ES-I3 (cell line): Measurements from ENCODE around the gene EEF2K.
"Not testable (repeated sequence)": the region's sequence is repeated elsewhere in the genome, so short reads cannot be mapped to it uniquely, and the experiment has no call there.

Experiments
- H3K36me3 ChIP-seq: 2 replicates; pipeline ENCODE4 v1.6.1; 2013; ENCODE audit warnings: mild to moderate bottlenecking, low read length, control low read depth, moderate library complexity; ENCODE audit not compliant: insufficient read depth
- H3K4me1 ChIP-seq: 2 replicates; pipeline ENCODE4 v1.6.1; 2013; ENCODE audit warnings: mild to moderate bottlenecking, control low read depth, low read length; ENCODE audit not compliant: insufficient read depth
- H3K9ac ChIP-seq: 2 replicates; pipeline ENCODE4 v1.6.1; 2013; ENCODE audit warnings: low read depth, mild to moderate bottlenecking, low read length, moderate library complexity
- H3K9me3 ChIP-seq: 2 replicates; pipeline ENCODE4 v1.6.1; 2013; ENCODE audit warnings: mild to moderate bottlenecking, low read length, moderate library complexity; ENCODE audit not compliant: control insufficient read depth, insufficient read depth

The EEF2K gene

DNA sequence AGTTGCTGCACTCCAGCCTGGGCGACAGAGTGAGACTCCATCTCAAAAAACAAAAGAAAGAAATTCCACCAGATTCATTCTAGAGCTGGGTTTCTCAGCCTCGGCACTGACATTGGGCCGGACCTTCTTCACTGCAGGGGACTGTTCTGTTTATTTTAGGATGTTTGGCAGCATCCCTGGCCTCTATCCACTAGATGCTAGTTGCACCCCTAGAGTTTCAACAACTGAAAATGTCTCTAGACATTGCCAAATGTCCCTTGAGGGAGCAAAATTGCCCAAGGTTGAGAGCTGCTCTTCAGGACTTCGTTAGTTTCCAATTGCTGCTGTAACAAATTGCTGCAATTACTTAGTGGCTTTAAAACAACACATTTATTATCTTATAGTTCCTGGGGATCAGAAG lies 7.2 kb downstream of the EEF2K start:
- Histone ChIP-seq H3K9me3 (no peaks in the 10 kb centered on the region), H3K4me1 (no peaks in the 10 kb centered on the region), H3K36me3 (no peaks in the 10 kb centered on the region), H3K9ac (no peak overlapping the region)

DNA sequence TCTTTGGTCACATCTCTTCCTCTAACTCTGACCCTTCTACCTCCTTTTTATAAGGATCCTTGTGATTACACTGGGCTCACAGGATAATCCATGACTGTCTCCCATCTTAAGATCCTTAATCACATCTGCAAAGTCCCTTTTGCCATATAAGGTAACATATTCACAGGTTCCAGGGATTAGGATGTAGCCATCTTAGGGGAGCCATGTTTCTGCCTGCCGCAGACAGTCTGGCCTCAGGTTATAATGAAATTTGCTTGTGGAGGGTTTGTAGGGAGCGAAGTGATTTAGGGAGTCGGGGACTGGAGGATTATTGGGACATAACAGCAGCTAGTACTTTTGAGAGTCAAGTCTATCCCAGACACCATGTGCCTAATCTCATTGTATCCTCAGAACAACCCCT lies 7.7 kb downstream of the EEF2K start:
- Histone ChIP-seq H3K4me1 (no peaks in the 10 kb centered on the region), H3K9me3 (no peaks in the 10 kb centered on the region), H3K9ac (no peak overlapping the region), H3K36me3 (no peaks in the 10 kb centered on the region)

GRCh38 chr16:22214402-22214801 lies 8.3 kb downstream of the EEF2K start:
- Histone ChIP-seq H3K4me1 (no peaks in the 10 kb centered on the region), H3K9me3 (no peaks in the 10 kb centered on the region), H3K9ac (no peak overlapping the region), H3K36me3 (no peaks in the 10 kb centered on the region)

DNA sequence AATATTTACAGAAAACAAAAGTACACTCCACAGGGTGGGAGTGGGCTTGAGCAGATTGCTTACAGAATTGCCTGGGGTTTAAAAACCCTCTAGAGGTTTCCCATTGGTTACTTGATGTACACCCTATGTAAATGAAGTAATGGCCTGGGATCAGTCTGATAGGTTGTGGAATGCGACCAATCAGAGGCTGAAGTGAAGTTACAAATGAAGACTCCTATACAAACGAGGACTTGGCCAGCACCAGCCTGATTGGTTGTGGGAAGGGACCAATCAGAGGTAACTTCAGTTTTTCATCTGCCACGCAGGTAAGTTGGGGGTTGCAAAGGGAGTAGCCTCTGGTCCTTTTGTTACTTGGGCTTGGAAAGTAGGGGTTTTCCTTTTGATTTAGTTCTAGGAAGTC lies 8.8 kb downstream of the EEF2K start:
- no peaks in the 10 kb centered on the region for H3K9me3 ChIP-seq
- no peak overlapping the region for H3K9ac ChIP-seq
- no peaks in the 10 kb centered on the region for H3K36me3 ChIP-seq
- no peaks in the 10 kb centered on the region for H3K4me1 ChIP-seq

DNA sequence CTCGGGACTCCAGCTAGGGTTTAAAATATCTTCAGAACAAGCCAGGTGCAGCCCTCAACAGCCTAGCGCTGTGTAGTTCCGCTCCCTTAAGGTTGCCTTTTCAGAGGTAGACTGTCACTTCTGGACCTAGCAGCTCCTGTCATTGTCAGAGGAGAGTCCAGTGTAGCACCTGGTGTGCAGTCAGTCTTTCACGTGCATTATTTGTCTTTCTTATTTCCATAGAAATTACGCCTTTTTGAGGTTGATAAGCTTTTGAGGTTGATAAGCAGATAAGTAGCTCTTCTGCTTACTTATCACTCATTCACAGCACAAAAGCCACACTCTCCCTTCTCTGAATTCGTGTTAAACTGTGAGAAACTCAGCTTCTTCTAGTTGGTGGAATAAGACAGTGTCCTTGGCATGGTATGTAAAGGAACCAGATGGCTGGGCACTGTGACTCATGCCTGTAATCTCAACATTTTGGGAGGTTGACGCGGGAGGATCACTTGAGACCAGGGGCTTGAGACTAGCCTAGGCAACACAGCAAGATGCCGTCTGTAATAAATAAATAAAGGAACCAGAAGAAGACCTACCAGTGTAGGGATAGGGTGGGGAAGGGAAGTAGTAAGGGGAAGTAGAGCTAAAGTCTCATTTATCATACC lies 10.2 kb downstream of the EEF2K start:
- Histone ChIP-seq H3K4me1 (no peaks in the 10 kb centered on the region), H3K36me3 (no peaks in the 10 kb centered on the region), H3K9me3 (no peaks in the 10 kb centered on the region), H3K9ac (no peak overlapping the region)

DNA sequence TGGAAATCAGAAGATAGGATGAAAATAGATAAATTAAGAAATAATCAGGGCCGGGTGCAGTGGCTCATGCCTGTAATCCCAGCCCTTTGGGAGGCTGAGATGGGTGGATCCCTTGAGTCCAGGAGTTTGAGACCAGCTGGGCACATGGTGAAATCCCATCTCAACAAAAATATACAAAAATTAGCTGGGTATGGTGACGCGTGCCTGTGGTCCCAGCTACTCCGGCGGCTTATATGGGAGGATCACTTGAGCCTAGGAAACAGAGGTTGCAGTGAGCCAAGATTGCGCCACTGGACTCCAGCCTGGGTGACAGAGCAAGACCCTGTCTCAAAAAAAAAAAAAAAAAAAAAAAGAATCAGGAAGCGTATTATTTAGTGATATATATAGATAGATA lies 10.8 kb downstream of the EEF2K start:
- not testable (repeated sequence) for H3K36me3 ChIP-seq, H3K4me1 ChIP-seq, H3K9ac ChIP-seq, H3K9me3 ChIP-seq

DNA sequence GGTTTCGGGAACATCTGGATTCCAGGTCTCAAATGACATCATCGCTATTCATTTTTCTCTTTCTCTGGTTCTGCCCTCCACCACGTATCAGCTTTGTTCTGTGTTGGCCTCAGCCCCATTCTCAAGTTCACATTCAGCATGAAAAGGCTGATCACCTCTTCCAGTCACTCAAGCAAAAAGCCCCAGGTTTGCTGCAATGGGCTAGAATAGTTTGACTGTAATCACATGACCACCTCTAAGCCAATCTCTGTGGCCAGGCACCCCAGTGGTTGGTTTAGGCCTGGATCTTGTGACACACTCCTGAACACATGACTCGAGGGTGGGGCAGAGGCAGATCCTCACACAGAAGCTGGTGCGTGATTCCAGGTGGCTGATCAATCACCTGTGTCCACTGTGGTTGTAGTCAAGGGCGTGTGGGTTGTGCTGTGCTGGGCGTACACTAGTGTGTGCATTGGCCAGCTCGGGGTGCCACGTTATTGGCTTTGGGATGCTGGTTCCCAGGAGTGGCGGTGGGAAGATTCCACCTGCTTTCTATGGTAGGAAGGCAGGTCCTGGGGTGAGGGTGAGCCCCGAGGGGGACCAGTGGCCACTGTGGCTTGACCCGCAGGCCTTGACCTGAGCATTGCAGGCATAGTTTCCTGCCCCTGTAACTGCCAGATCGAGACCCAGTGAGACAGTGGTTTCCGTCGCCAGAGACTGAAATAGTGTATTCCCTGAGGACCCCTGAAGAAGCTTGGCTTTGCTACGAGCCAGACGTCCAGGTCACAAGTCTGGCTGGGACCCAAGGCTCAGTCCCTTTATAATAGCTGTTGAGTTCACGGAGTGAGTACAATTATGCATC lies 12.0 kb downstream of the EEF2K start:
- Histone ChIP-seq H3K9me3 (no peaks in the 10 kb centered on the region), H3K36me3 (no peaks in the 10 kb centered on the region), H3K9ac (no peak overlapping the region), H3K4me1 (no peaks in the 10 kb centered on the region)

DNA sequence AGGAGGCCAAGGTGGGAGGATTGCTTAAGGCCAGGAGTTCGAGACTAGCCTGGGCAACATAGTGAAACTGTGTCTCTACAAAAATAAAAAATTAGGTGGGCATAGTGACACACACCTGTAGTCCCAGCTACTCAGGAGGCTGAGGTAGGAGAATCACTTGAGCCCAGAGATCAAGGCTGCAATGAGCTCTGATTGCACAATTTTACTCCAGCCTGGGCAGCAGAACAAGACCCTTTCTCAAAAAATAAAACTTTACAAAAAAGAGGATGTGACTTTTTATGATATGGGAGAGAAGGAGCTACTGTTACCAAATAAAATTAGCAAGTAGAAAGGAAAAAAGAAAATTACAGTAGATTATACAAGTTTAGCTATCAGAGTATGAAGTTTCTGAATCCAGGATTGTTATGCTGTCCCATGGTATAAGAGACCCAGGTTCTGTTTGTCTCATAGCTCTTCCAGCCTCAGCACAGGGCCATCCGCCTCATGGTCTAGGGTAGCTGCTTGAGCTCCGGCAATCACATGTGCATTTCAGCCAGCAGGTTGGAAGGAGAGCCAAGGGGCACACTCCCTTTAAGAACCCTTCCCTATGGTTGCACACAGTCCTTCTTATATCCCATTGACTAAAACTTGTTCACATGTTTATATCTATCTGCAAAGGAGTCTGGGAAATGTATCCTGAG lies 13.5 kb downstream of the EEF2K start:
- H3K4me1 ChIP-seq = no peaks in the 10 kb centered on the region
- no peak overlapping the region for H3K9ac ChIP-seq
- no peaks in the 10 kb centered on the region for H3K36me3 ChIP-seq
- H3K9me3 ChIP-seq = no peaks in the 10 kb centered on the region

- Histone ChIP-seq H3K4me1 (no peaks in the 10 kb centered on the region), H3K9ac (no peak overlapping the region), H3K36me3 (no peaks in the 10 kb centered on the region), H3K9me3 (no peaks in the 10 kb centered on the region)
Observed at GRCh38 chr16:22220069-22220440, 14.0 kb downstream of the EEF2K start.

DNA sequence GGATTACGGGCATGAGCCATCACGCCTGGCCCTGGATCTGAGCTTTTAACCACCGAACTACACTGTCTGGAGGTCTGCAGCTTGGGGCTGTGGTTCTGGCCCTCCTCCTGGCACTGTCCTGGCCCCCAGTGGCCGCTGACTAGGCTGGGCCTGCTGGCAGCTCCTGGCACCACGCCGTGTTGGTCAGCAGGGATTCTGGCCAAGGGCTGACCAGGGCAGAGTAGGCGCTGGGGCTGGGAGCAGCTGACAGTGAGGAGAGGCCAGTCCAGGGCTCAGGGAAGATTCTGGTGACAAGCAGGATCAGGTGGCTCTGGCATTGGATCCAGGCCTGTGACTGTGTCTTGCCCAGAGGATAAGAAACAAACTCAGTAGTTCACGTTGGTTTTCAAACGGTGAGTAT lies 14.6 kb downstream of the EEF2K start:
- Histone ChIP-seq H3K9ac (no peak overlapping the region), H3K4me1 (no peaks in the 10 kb centered on the region), H3K36me3 (no peaks in the 10 kb centered on the region), H3K9me3 (no peaks in the 10 kb centered on the region)

GRCh38 chr16:22222006-22222405 lies 15.9 kb downstream of the EEF2K start:
- H3K9ac ChIP-seq = no peak overlapping the region
- H3K36me3 ChIP-seq = no peaks in the 10 kb centered on the region
- no peaks in the 10 kb centered on the region for H3K9me3 ChIP-seq
- no peaks in the 10 kb centered on the region for H3K4me1 ChIP-seq

DNA sequence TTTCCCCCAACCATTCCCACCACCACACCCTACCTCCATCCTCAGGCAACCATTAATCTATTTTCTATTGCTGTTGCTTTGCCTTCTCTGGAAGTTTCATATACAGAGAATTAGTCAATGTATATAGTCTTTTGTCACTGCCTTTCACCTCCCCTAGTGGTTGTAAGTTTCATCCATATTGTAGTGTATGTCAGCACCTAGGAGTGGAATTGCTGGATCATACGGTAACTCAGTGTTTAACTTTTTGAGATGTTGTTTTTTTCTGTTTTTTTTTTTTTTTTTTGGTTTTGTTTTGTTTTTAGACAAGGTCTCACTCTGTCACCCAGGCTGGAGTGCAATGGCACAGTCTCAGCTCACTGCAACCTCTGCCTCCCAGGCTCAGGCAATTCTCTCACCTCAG lies 16.9 kb downstream of the EEF2K start:
- Histone ChIP-seq H3K9ac (no peak overlapping the region), H3K9me3 (no peaks in the 10 kb centered on the region), H3K4me1 (no peaks in the 10 kb centered on the region), H3K36me3 (no peaks in the 10 kb centered on the region)

GRCh38 chr16:22225060-22225459 lies 19.0 kb downstream of the EEF2K start:
- H3K4me1 ChIP-seq = no peaks in the 10 kb centered on the region
- no peaks in the 10 kb centered on the region for H3K36me3 ChIP-seq
- no peaks in the 10 kb centered on the region for H3K9me3 ChIP-seq
- H3K9ac ChIP-seq = no peak overlapping the region

DNA sequence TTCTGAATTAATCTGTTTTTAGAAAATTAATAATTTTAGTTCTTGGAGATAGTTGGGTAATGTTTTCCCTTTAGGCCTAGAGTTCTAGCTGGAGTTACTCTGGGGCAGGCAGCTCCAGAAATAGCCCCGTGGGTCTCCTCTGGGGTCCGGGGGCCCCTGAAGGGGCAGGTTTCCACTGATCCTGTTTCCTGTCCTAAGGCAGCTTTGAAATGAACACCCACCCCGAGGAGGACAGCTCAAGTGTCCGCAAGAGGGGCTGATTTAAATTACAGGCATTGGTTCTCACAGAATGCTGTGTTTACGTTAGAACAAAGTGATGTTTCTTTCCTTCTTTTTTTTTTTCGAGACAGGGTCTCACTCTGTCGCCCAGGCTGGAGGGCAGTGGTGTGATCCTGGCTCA lies 23.8 kb downstream of the EEF2K start:
- no peak overlapping the region for H3K9ac ChIP-seq
- H3K36me3 ChIP-seq = no peaks in the 10 kb centered on the region
- peaks cover 3% of the 10 kb centered on the region; the same call in 1 of the 2 replicates for H3K4me1 ChIP-seq
- no peaks in the 10 kb centered on the region for H3K9me3 ChIP-seq
